ENCODE results near the gene ZBTB20. TPM values are rescaled to one million over a fixed set of nuclear protein-coding genes. Genes with fewer than 3 reads are reported as not detected.

Gene ZBTB20
- total RNA-seq, 4 donors from 2014 or later, result 148 to 242 (median 188) TPM

DNA sequence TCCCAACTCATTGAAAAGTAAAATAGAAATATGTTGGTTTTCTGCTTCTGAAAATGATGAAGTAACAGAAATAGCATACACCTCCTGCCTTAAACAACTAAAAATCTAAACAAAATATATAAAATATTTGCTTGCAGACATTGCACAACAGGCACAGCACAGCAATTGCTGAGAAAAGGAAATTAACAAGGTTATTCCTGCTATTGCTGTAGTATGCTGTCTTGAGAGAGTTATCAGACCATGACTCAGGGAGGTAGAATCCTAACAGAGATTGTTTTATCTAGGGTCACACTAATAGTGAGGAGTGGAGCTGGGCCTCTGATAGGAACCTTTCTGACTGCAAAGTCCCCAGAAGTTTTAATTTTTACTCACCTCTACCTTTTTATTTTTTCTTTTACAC is 72.6 kb downstream of the ZBTB20 start:
- no peak for TF ChIP-seq POLR2A (IDR thresholded peaks at IDR 0.05)
- TF ChIP-seq, protein P1, sequence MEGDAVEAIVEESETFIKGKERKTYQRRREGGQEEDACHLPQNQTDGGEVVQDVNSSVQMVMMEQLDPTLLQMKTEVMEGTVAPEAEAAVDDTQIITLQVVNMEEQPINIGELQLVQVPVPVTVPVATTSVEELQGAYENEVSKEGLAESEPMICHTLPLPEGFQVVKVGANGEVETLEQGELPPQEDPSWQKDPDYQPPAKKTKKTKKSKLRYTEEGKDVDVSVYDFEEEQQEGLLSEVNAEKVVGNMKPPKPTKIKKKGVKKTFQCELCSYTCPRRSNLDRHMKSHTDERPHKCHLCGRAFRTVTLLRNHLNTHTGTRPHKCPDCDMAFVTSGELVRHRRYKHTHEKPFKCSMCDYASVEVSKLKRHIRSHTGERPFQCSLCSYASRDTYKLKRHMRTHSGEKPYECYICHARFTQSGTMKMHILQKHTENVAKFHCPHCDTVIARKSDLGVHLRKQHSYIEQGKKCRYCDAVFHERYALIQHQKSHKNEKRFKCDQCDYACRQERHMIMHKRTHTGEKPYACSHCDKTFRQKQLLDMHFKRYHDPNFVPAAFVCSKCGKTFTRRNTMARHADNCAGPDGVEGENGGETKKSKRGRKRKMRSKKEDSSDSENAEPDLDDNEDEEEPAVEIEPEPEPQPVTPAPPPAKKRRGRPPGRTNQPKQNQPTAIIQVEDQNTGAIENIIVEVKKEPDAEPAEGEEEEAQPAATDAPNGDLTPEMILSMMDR (IDR thresholded peaks at IDR 0.05), result no peak
- DNase-seq, result no peak
- Histone ChIP-seq H3K9me3 (no peaks in the 10 kb centered on the region), H3K27me3 (no peaks in the 10 kb centered on the region), H3K27ac (no peak overlapping the region), H3K36me3 (no peaks in the 10 kb centered on the region), H3K4me1 (peaks cover 23 to 30% of the 10 kb centered on the region in 2 donors), H3K4me3 (replicated peaks in 1 of 3) (no peak overlapping the region)
- intact Hi-C loops (cut with DNase I), result no loop called here

DNA sequence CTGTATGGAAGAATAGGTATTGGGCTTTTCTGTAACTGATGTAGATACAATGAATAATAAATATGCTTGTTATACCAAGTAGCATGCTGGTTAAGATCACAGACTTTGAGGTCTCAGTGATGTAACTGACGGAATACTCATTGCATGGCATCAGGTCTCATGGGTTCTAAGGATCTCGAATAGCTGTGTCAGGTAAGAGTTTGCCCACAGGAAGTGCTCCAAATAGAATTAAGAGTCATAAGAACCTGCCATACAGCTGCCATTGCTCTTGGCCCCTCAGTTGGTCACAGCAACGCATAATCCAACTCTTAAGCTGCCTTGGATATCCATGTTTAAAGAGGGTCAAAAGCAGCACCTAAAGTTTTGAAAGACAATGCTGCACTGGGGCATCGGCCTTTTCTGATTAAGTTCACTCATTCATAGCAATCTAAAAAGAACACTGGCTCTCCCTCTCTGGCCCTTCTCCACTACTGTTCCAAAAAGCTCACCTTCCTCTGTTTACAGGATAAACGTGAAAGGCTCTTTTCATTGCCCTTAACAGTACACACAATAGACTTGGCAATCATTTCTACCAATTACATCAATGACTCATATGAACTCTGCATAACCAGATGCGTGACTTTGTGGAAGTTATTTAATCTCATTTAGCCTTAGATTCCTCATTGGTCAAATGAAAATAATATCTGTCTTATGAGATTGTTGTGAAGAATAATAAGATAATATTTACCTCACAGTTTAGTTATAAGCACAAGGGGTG is 74.6 kb downstream of the ZBTB20 start:
- Histone ChIP-seq H3K4me1 (peaks cover 23 to 30% of the 10 kb centered on the region in 2 donors), H3K36me3 (no peaks in the 10 kb centered on the region), H3K27me3 (no peaks in the 10 kb centered on the region), H3K27ac (peak overlapping the region in 1 of 3 donors; percentile 0), H3K4me3 (replicated peaks in 1 of 3) (no peak overlapping the region), H3K9me3 (no peaks in the 10 kb centered on the region)
- intact Hi-C loops (cut with DNase I), result no loop called here
- no peak for DNase-seq
- TF ChIP-seq, protein P1 (IDR thresholded peaks at IDR 0.05), result no peak
- no peak for TF ChIP-seq POLR2A (IDR thresholded peaks at IDR 0.05)
- 70 to 73% methylated on average over 6 of the region's 6 CpGs for WGBS, 2 donors

DNA sequence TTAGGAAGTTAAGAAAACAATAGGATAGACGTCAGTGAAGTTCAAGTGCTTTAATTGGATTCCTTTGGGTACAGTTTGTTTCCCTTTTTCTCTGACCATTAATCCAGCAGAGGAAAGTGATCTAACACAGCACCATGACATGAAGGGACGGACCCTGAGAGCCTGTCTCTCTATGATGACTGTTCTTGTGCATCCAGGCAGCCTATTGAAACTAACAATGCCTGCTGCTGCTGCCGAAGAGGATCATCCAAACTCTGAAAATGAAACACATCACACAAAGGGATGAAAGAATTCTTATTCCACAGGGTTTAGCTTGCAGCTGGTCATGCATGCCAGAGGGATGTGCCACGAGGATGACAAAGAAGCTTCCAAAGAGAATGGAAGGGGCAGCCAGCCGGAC is 75.5 kb downstream of the ZBTB20 start:
- peak; percentile 3 to 7 for DNase-seq
- H3K36me3 ChIP-seq, result no peaks in the 10 kb centered on the region
- H3K4me1 ChIP-seq, result peaks cover 23 to 30% of the 10 kb centered on the region in 2 donors
- H3K4me3 ChIP-seq (replicated peaks in 1 of 3), result no peak overlapping the region
- H3K9me3 ChIP-seq, result no peaks in the 10 kb centered on the region
- intact Hi-C loops (cut with DNase I), result no loop called here
- WGBS, 2 donors, result 45% methylated on average over 5 of the region's 5 CpGs
- no peaks in the 10 kb centered on the region for H3K27me3 ChIP-seq
- peak overlapping the region in 2 of 3 donors; percentile 0 to 25 for H3K27ac ChIP-seq
- no peak for TF ChIP-seq POLR2A (IDR thresholded peaks at IDR 0.05)
- TF ChIP-seq, protein P1 (IDR thresholded peaks at IDR 0.05), result no peak

DNA sequence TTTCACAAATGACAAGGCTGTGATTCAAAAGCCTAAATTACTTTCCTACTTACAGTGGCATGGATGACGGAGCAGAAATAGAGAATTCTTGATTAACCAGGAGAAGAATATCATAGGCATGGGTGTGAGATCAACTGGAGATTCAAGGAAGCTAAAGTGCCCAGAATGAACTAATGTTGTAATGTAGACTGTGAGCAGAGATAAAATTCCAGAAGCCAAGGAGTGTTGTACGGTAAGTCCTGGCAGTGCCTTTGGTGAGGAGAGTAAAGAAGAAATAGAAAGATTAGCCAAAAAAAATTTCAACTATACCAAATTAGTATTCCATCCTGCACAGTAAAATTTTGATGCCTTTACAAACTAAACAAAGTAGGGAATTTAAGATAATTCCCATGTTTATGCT is 75.9 kb downstream of the ZBTB20 start:
- no peak for TF ChIP-seq POLR2A (IDR thresholded peaks at IDR 0.05)
- TF ChIP-seq, protein P1 (IDR thresholded peaks at IDR 0.05), result no peak

DNA sequence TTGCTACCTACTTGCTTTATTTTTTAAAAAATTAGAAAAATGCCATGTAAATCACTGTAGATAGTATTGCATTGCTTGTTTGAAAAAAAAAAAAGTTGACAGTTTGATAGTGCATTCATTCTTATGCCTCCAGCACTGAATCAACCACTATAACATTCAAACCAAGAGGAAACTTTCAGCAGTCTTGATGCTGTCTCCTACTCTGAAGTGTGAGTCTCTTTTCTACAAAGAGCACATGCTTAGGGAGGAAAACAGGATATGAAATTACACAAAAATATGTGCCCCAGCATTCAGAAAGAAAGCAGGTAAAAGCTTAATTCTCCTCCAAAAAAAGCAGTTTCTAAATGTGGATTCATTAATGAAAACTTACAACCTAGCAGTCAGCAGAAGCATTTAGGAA is 78.3 kb downstream of the ZBTB20 start:
- DNase-seq, result no peak
- no peaks in the 10 kb centered on the region for H3K36me3 ChIP-seq
- H3K4me1 ChIP-seq, result peaks cover 16 to 20% of the 10 kb centered on the region in 2 donors
- H3K27me3 ChIP-seq, result no peaks in the 10 kb centered on the region
- no peak overlapping the region for H3K4me3 ChIP-seq (replicated peaks in 1 of 3)
- H3K27ac ChIP-seq, result no peak overlapping the region
- H3K9me3 ChIP-seq, result no peaks in the 10 kb centered on the region
- intact Hi-C loops (cut with DNase I), result no loop called here
- no peak for TF ChIP-seq POLR2A (IDR thresholded peaks at IDR 0.05)
- TF ChIP-seq, protein P1 (IDR thresholded peaks at IDR 0.05), result no peak

More for the DNA sequence above, 75.9 kb downstream of the ZBTB20 start:
- Histone ChIP-seq H3K27me3 (no peaks in the 10 kb centered on the region), H3K4me3 (replicated peaks in 1 of 3) (no peak overlapping the region), H3K27ac (peak overlapping the region in 2 of 3 donors; percentile 0 to 25), H3K9me3 (no peaks in the 10 kb centered on the region), H3K4me1 (peaks cover 23 to 30% of the 10 kb centered on the region in 2 donors), H3K36me3 (no peaks in the 10 kb centered on the region)
- intact Hi-C loops (cut with DNase I), result no loop called here
- 66 to 80% methylated on average over 2 of the region's 2 CpGs for WGBS, 2 donors
- no peak for DNase-seq

All from thyroid gland (tissue), 4 donors.